Central memory CD8-positive, alpha-beta T cell (primary cell): ENCODE measurements around the gene TMED1.

ENCODE experiments used
- ATAC-seq: fragments of 150-1000 bp; cut with Tn5 transposase; replicated peaks from 2 replicates; pipeline ENCODE4 v1.10.0; 2022; ENCODE audit warnings: mild to moderate bottlenecking, moderate FRiP score, moderate number of reproducible peaks; ENCODE audit not compliant: poor library complexity, severe bottlenecking; ENCODE audit errors: extremely low read depth
- DNase-seq, 2 donors: peaks; one replicate each; pipeline ENCODE4 v3.0.0; 2021; ENCODE audit warnings: low spot score in 2 of 2
- H3K27ac Mint-ChIP-seq: one replicate; pipeline ENCODE4 v1.8.0; 2022; ENCODE audit warnings: low read depth, mild to moderate bottlenecking, moderate library complexity, mixed read lengths
- H3K27me3 Mint-ChIP-seq: one replicate; pipeline ENCODE4 v1.8.0; 2022; ENCODE audit warnings: mixed read lengths
- H3K36me3 Mint-ChIP-seq: one replicate; pipeline ENCODE4 v1.8.0; 2022; ENCODE audit warnings: mild to moderate bottlenecking, moderate library complexity, mixed read lengths; ENCODE audit not compliant: insufficient read depth
- H3K4me1 Mint-ChIP-seq: one replicate; pipeline ENCODE4 v1.8.0; 2022; ENCODE audit warnings: mixed read lengths
- H3K4me3 Mint-ChIP-seq: one replicate; pipeline ENCODE4 v1.8.0; 2022; ENCODE audit warnings: mild to moderate bottlenecking, moderate library complexity, mixed read lengths
- H3K9me3 Mint-ChIP-seq: one replicate; pipeline ENCODE4 v1.8.0; 2022; ENCODE audit warnings: mixed read lengths

TMED1 gene

GRCh38 chr19:10808937-10809649, 26.9 kb downstream of the TMED1 start:
- peak overlapping the region; percentile 81 for H3K27ac Mint-ChIP-seq
- peaks cover 35% of the 10 kb centered on the region for H3K4me1 Mint-ChIP-seq
- H3K9me3 Mint-ChIP-seq: no peaks in the 10 kb centered on the region
- ATAC-seq (peak; percentile 54), DNase-seq (peak in 1 of 2 donors; percentile 31)
- no peaks in the 10 kb centered on the region for H3K27me3 Mint-ChIP-seq
- H3K4me3 Mint-ChIP-seq: peak overlapping the region; percentile 1
- H3K36me3 Mint-ChIP-seq: peaks cover 25% of the 10 kb centered on the region

GRCh38 chr19:10805758-10806247, 30.2 kb downstream of the TMED1 start:
- Mint-ChIP-seq H3K27me3 (no peaks in the 10 kb centered on the region), H3K27ac (no peak overlapping the region), H3K4me3 (no peak overlapping the region), H3K9me3 (no peaks in the 10 kb centered on the region), H3K36me3 (peaks cover 28% of the 10 kb centered on the region), H3K4me1 (peaks cover 32% of the 10 kb centered on the region)
- ATAC-seq (no peak), DNase-seq (no peak)

- no peak for ATAC-seq
- DNase-seq: no peak
- no peak overlapping the region for H3K27ac Mint-ChIP-seq
- H3K27me3 Mint-ChIP-seq: no peaks in the 10 kb centered on the region
- no peaks in the 10 kb centered on the region for H3K9me3 Mint-ChIP-seq
- peaks cover 29% of the 10 kb centered on the region for H3K4me1 Mint-ChIP-seq
- H3K36me3 Mint-ChIP-seq: peaks cover 29% of the 10 kb centered on the region
- H3K4me3 Mint-ChIP-seq: no peak overlapping the region
Observed at GRCh38 chr19:10805065-10805757, 30.8 kb downstream of the TMED1 start.

GRCh38 chr19:10803252-10803651, 32.8 kb downstream of the TMED1 start:
- H3K27ac Mint-ChIP-seq: peak overlapping the region; percentile 95
- no peaks in the 10 kb centered on the region for H3K27me3 Mint-ChIP-seq
- H3K4me1 Mint-ChIP-seq: peaks cover 25% of the 10 kb centered on the region
- ATAC-seq (no peak), DNase-seq (no peak)
- peaks cover 24% of the 10 kb centered on the region for H3K36me3 Mint-ChIP-seq
- no peaks in the 10 kb centered on the region for H3K9me3 Mint-ChIP-seq
- H3K4me3 Mint-ChIP-seq: no peak overlapping the region

- Mint-ChIP-seq H3K9me3 (no peaks in the 10 kb centered on the region), H3K4me3 (no peak overlapping the region), H3K27ac (no peak overlapping the region), H3K36me3 (peaks cover 26% of the 10 kb centered on the region), H3K27me3 (no peaks in the 10 kb centered on the region), H3K4me1 (peaks cover 33% of the 10 kb centered on the region)
- DNase-seq (no peak), ATAC-seq (no peak)
Observed at GRCh38 chr19:10802479-10802878, 33.5 kb downstream of the TMED1 start.

GRCh38 chr19:10800488-10800887, 35.5 kb downstream of the TMED1 start:
- Mint-ChIP-seq H3K4me3 (no peak overlapping the region), H3K27ac (peak overlapping the region; percentile 97), H3K36me3 (peaks cover 31% of the 10 kb centered on the region), H3K9me3 (no peaks in the 10 kb centered on the region), H3K4me1 (peaks cover 40% of the 10 kb centered on the region), H3K27me3 (no peaks in the 10 kb centered on the region)
- ATAC-seq (no peak), DNase-seq (no peak)

GRCh38 chr19:10797541-10798256, 38.3 kb downstream of the TMED1 start:
- H3K4me3 Mint-ChIP-seq: peak overlapping the region; percentile 76

GRCh38 chr19:10797078-10797477, 38.9 kb downstream of the TMED1 start:
- H3K27me3 Mint-ChIP-seq: no peaks in the 10 kb centered on the region
- DNase-seq: peak; percentile 58 to 79
- peak overlapping the region; percentile 76 for H3K4me3 Mint-ChIP-seq

More at GRCh38 chr19:10797541-10798256, 38.3 kb downstream of the TMED1 start:
- peak overlapping the region; percentile 97 for H3K27ac Mint-ChIP-seq
- peaks cover 41% of the 10 kb centered on the region for H3K4me1 Mint-ChIP-seq
- peak; percentile 91 for ATAC-seq
- H3K9me3 Mint-ChIP-seq: no peaks in the 10 kb centered on the region
- H3K27me3 Mint-ChIP-seq: no peaks in the 10 kb centered on the region
- peaks cover 49% of the 10 kb centered on the region for H3K36me3 Mint-ChIP-seq
- DNase-seq: peak; percentile 72 to 96

GRCh38 chr19:10796653-10797052, 39.4 kb downstream of the TMED1 start:
- DNase-seq: no peak
- H3K27me3 Mint-ChIP-seq: no peaks in the 10 kb centered on the region
- no peaks in the 10 kb centered on the region for H3K9me3 Mint-ChIP-seq
- peak overlapping the region; percentile 76 for H3K4me3 Mint-ChIP-seq
- peaks cover 51% of the 10 kb centered on the region for H3K36me3 Mint-ChIP-seq
- H3K4me1 Mint-ChIP-seq: peaks cover 41% of the 10 kb centered on the region
- peak overlapping the region; percentile 97 for H3K27ac Mint-ChIP-seq
- ATAC-seq: no peak

More at GRCh38 chr19:10797078-10797477, 38.9 kb downstream of the TMED1 start:
- peak; percentile 64 for ATAC-seq
- Mint-ChIP-seq H3K4me1 (peaks cover 41% of the 10 kb centered on the region), H3K27ac (peak overlapping the region; percentile 97), H3K36me3 (peaks cover 48% of the 10 kb centered on the region), H3K9me3 (no peaks in the 10 kb centered on the region)

GRCh38 chr19:10789866-10790265, 46.1 kb downstream of the TMED1 start:
- Mint-ChIP-seq H3K4me1 (peaks cover 14% of the 10 kb centered on the region), H3K4me3 (no peak overlapping the region), H3K36me3 (peaks cover 65% of the 10 kb centered on the region), H3K27me3 (no peaks in the 10 kb centered on the region), H3K27ac (no peak overlapping the region), H3K9me3 (no peaks in the 10 kb centered on the region)
- no peak for DNase-seq
- no peak for ATAC-seq

- no peak for DNase-seq
- Mint-ChIP-seq H3K4me1 (peaks cover 13% of the 10 kb centered on the region), H3K27me3 (no peaks in the 10 kb centered on the region), H3K36me3 (peaks cover 60% of the 10 kb centered on the region), H3K27ac (no peak overlapping the region), H3K4me3 (no peak overlapping the region), H3K9me3 (no peaks in the 10 kb centered on the region)
- ATAC-seq: no peak
Observed at GRCh38 chr19:10788146-10788545, 47.9 kb downstream of the TMED1 start.

- Mint-ChIP-seq H3K27ac (no peak overlapping the region), H3K36me3 (peaks cover 71% of the 10 kb centered on the region), H3K27me3 (no peaks in the 10 kb centered on the region), H3K9me3 (no peaks in the 10 kb centered on the region), H3K4me3 (no peak overlapping the region), H3K4me1 (peaks cover 13% of the 10 kb centered on the region)
- ATAC-seq: no peak
- DNase-seq: no peak
Observed at GRCh38 chr19:10784257-10784656, 51.8 kb downstream of the TMED1 start.
